Right hindlimb (tissue), 1 donor: ENCODE measurements around the gene SKI.
"Not testable (repeated sequence)": the region's sequence is repeated elsewhere in the genome, so short reads cannot be mapped to it uniquely, and the experiment has no call there.

Source experiments
- DNase-seq: peaks from one replicate; pipeline ENCODE4 v3.0.0-alpha.2; 2018

SKI gene

DNA sequence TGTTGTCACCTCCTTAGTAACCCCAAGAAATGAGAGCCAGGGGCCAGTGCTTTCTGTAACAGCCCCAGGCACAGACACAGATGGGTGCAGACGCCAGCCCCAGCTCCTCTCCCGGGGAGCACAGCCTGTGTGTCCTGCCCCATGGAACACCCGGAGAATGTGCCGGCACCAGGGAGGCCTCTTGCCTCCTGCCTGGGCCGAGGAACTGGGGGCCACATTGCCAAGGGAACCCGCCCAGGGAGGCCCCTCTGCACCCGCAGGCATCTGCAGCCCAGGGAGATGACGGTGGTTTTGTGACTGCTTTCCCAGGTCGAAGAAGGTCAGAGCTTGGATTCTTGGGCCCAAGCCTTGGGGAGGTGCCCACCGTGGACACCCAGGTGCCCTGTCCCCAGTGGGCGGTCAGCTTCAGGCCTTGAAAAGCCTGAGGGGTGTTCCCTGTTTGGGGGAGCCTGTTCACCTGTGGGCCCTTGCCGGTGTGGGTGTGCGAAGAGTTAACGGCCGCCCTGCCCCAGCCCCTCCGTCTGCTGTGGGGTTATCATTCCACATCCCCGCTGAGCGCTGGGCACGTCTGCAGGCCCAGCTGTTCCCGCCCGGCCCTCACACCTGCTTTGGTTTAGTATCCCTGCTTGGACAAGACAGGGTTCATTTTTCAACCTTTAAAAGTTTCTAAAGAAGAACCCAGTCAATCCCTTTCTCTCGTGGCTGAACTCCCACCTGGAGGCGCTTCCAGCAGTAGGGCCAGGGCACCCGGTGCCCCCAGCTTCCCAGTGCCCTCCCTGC is 100.7 kb downstream of the SKI start:
- DNase-seq, result no peak

DNA sequence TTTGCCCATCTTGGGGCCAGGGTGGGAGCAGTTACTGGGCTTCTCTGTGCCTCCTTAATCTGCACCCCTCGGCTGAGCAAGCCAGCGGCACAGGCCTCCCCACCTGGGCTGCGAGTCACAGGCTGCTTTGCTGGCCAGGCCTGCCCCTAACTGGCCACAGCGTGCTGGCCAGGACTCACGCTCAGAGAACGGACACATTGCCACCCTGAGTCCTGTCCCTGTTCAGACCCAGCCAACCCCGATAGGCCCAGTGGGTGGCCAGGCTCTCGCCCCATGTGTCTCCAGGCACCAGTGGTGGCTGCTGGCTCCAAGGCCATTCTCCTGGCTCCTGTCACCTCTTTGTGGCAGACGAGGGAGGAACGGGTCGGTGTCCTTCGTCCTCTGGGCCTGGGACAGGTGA is 101.9 kb downstream of the SKI start:
- DNase-seq, result no peak

DNA sequence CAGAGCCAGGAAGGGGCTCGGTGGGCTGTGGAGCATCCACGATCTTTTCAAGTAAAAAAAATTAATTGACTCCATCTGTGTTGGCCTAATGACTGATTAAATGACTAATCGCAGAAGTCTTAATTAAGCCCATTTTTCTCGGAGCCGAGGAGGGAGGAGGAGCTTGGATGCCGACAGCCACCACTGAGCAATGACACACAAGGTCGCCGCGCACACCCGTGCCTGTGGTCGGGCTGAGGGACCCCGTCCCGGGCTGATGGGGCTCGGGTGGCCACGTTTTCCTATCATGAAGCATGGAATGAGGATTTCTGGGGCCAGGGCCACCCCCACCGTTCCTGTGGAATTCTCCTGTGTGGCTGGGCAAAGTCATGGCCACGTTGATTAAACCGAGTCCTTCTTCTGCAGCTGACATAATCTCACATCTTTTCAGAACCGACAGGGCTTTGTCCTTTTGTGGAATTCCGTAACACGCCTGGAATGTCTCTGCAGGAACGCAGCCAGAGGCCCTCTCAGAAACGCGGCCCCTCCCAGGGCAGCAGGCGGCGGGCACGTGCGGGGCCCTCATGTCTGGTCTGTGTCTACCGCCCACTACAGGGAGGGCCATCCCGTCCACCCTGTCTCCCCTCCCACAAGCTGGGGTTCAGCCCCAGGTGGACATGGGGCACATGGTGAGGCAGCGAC is 102.5 kb downstream of the SKI start:
- peak; percentile 92 for DNase-seq

DNA sequence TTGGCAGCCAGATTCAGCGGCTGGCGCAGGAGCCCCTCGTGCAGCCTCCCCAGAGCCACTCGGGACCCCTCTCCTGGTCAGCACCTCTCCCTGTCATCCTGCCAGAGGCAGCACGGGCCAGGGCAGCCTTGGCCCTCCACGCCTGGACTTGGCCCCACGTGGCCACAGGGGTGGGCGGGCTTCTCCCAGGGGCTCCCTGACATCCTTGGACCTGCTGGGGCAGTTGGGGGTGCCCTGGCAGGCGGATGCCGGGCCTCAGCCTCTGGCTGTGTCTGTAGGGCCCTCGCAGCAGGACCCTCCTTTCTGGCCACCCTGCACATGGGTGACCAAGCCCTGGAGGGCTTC is 103.1 kb downstream of the SKI start:
- peak; percentile 47 for DNase-seq

DNA sequence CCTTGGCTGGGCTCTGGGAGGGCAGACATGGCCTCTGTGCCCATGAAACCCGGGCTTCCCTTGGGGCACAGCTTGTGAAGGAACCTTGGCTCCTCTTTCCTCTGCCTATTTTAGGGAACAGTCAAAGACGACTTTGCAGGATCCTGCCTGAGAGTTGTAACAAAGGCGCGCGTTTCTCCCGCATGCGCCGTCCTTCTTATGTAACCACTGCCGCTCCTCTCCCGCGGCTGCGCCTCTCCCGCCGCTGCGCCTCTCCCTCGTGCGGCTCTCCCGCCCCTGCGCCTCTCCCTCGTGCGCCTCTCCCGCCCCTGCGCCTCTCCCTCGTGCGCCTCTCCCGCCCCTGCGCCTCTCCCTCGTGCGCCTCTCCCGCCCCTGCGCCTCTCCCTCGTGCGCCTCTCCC is 103.5 kb downstream of the SKI start:
- DNase-seq, result not testable (repeated sequence)

DNA sequence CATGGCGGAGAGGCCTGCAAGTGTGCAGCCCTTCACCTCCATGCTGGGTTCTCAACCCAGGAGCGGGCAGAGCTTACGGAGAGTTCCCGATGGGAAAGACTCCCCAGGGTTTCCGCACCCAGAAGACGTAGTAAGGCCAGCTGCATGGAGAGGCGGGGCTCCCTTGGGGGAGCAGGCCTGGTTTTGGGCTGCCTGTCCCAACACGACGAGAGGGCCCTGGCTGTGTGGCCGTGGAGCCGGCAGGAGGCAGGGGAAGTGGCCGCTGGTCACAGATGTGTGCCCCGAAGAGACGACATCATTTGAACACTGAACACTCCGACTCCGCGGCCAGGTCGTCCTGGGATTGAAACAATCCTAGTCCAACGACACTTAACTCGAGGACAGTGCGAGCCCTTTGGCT is 106.2 kb downstream of the SKI start:
- no peak for DNase-seq

DNA sequence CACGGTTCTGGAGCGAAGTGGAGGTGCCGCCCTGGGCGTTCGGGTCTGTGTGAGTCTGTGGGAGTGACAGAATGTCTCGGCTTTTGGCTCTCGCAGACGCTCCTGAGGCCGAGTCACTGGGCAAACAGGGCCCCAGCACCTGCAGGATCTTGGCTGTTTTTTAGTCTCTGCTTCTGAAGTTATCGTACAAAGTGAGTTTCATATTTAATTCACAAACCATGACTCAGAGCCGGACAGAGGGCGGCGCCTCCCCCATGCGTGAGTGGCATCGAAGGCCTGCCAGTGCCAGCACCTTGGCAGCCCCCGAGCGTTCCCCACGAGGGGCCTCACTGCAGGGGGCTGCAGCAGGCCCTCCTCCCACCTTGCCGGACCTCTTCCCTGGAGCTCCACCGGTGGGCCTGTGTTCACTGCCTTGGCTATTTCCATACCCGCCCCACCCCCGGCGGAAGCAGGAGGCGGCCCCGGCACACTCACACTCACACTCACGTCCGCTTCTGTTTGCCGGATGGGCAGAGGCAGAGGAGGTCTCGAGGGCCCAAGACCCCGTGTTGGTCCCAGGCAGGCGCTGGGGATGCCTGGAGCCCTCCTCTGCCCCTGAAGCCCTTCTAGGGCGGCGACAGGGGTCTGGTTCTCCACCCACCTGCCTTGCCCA is 106.9 kb downstream of the SKI start:
- peak; percentile 46 for DNase-seq

DNA sequence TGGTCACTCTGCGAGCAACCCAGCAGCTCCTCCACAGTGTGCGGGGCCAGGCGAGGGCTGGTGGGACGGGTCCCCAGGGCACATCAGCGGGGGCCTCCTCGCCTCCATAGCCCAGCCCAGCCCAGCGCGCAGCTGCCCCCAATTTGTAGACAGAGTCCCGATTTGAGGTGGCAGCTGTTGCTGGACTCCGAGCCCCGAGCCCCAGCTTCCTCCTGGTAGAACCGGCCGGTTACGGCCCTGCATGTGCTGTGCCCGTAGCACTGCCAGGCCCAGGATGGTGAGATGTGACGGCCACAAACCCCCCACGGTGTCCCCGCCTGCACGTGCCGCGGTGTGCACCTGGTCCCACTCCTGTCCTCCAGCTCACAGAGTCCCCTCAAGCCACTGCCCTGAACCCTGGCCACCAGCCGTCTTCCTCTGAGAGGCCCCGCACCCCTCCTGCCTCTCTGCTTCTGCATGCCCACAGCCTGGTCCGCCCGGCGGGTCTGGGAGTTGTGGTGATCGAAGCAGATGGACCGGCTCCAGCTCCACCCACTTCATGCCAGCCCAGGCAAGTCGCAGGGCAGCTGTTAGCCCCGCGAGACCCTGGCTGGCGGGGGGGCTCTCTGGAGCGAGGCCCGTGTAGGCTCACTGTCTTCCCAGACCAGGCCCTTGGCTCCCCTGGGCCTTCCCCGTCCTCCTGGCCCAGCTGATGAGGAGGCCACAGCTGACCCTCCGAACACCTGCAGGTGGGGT is 107.8 kb downstream of the SKI start:
- peak; percentile 63 for DNase-seq

DNA sequence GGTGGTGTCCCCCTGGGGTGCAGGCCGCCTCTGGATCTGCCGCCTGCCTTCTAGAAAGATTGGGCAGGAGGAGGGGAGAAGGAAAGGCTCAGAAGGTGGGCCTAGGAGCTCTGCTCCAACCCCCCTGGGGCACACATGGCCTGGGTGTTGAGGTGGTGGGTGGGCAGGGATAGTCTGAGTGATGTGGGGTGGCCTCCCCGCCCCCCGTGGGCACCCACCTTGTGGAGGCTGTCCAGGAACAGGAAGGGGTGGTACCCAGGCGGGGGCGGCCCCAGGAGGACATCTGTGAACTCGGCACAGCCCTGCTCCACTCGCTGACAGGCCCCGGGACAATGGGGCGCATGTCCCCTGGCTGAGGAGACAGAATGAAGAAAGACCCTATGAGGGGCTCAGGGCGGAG is 108.4 kb downstream of the SKI start:
- no peak for DNase-seq

DNA sequence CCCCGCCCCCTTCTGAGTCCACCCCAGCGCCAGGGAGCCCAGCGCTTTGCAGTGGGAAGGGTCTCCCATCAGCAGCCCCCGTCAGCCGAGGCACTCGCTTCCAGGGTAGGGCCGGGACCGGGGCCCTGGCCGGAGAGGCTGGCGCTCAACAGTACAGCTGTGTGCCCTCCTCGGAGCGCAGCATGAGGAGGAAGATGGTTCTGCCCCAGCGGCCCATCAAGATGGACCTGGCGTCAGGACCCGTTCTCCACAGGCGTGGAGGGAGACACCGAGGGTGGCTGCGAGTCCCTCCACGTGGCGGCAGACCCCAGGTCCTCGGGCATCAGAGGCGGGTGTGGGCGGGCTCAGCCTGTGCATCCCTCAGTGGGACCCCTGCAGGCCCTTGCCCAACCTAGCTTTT is 109.0 kb downstream of the SKI start:
- DNase-seq, result no peak

DNA sequence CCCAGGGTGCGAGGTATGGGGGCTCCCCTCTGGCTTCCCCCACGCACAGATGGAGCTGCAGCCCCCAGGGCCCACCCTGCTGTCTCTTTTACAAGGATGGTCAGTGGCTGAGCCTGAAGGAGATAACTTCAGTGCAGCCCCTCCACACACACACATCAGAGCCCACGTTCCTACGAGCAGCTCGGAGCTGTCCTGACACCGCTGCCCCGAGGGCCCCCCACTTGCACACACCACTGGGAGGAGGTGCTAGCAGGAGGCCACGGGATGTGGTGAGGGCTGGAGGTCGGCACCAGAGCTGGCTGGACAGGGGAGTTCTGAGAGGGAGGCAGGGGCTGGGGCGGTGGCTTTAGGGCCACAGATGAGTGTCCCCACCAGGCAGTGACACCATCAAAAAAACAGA is 109.4 kb downstream of the SKI start:
- no peak for DNase-seq

DNA sequence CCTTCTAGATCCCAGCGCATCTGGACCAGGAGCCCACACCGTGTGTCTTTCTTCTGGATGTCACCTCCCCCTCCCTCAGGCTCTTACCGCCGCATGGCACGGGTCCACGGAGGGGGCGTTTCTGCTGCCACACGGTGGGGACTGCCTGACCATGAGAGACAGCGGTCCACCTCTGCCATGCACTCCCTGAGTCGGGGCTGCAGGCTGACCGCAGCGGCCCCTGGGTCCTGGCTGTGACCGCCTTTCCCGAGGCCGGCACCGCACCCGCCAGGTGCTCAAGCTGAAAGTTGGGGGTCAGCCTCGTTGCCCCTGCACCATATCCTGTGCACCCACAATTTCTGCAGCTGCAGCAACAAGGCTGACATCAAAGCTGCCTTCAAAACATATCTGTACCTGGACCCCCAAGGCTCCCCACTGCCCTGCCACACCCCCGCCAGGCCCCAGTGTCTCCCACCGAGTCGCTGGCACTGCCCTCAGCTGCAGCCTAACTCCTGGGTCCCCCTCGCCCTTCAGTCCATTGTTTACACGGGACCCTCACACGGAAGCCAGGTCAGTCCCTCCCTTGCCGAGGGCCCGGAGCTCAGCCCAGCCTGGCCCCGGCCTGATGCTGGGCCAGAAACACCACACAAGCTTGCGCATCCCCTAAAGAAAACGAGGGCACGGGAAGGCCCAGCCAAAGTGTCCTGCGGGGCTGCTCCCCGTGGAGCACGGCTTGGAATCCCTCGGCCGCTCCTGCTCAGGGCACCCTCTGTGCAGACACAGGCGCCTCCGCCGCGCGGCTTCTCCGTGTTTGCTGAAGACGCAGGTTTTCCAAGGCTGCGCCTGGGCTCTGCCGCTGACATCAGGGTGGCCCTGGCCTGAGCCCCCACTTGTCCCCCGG is 111.3 kb downstream of the SKI start:
- no peak for DNase-seq

DNA sequence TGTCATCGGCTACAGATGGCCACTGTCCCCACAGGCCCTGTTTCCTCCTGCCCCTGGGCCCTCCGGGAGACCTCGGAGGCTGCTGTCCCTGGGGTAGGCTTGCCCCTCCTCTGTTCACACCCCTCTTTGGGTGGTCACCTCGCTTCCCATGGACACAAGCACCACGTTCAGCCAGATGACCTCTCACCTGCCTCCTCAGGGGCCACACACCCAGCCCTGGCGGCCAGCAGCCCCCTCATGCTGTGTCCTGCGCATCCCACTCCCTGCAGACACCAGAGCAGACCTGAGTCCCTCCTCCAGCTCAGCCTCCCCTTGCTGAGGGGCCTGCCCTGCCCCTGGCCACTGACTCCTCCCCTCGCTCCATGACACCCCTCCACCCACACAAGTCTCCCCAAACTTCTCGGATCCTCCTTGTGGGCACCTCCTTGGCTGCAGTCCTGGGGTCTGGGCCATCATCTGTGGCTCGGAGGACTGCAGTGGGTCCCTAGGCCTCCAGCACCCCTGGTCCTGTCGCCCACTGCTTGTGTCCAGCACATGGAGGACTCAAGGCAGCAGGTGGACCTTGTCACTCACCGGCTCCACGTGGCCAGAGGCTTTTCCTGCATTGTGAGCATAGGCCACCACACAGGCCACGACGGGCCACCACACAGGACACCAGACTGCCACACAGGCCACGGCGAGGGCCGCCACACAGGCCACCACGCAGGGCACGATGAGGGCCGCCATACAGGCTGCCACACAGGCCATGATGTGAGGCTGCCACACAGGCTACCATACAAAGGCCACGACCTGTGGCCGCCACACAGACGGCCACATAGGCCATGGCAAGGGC is 112.2 kb downstream of the SKI start:
- no peak for DNase-seq

DNA sequence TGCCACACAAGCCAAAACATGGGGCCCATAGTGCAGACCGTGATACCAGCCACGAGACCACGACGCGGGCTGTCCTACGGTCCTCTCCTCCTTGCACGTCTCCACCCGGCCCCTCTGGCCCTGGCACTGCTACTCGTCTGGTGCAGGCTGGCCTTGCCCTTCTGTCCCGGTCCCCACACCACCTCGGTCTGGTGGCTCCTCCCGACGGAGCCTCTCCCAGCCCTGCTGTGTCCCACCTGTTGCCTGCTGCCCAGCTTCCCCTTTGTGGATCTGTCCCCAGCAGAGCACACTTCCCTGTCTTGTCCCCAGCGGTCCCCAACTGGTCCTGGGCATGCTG is 112.8 kb downstream of the SKI start:
- DNase-seq, result no peak

DNA sequence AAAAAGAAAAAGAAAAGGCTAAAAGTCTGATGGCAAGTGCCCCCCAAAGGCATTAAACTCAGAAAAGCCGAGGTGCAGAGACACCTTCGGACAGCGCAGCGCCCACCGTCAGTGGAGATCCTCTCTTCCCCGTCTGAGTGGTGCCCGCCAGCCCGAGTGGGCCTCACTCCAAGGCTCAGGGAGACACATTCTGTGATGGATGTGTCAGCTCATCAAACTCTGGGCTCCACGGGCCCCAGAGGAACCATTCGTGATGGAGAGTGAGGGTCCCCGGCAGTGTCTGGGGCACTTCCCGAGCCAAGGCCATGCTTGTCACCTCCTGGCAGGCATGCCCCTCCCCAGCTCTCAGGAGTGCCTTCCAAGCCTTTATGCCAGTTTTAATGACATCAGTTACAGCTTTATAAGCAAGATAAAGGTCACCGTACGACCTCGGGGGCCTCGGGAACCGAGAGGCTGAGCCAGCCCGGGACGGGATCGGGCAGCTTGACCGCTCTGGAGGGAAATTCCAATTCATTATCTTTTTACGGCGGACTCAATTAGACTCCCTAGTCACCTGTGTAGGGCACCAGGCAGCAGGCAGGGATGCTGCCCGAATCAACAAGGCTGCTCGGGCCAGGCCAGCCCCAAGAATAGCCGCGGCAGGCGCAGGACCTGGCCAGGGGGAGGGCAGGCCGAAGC is 113.7 kb downstream of the SKI start:
- no peak for DNase-seq

DNA sequence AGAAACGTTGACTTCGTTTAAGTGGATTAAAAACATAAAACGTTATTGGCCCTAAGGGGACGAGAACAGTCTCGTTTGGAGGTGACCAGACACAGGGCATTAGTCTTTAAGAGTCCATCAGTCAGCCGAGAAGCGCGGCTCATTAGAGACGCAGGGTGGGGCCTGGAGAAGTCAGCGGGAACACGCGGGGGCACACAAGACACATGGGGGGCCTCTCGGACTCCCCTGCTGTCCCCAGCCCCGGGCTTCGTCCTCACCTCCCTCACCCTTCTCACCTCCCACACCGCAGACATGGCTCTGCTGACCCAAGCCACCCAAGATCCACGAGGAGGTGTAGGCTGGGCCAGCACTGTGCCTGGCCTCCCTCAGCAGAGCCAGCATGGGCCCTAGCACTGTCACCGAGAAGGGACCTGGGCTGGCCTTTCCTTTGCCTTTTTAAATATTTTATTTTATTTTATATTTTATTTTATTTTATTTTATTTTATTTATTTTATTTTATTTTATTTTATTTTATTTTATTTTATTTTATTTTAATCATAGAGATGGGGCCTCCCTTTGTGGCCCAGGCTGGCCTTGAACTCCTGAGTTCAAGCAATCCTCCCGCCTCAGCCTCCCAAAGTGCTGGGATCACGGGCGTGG is 114.4 kb downstream of the SKI start:
- DNase-seq, result no peak

DNA sequence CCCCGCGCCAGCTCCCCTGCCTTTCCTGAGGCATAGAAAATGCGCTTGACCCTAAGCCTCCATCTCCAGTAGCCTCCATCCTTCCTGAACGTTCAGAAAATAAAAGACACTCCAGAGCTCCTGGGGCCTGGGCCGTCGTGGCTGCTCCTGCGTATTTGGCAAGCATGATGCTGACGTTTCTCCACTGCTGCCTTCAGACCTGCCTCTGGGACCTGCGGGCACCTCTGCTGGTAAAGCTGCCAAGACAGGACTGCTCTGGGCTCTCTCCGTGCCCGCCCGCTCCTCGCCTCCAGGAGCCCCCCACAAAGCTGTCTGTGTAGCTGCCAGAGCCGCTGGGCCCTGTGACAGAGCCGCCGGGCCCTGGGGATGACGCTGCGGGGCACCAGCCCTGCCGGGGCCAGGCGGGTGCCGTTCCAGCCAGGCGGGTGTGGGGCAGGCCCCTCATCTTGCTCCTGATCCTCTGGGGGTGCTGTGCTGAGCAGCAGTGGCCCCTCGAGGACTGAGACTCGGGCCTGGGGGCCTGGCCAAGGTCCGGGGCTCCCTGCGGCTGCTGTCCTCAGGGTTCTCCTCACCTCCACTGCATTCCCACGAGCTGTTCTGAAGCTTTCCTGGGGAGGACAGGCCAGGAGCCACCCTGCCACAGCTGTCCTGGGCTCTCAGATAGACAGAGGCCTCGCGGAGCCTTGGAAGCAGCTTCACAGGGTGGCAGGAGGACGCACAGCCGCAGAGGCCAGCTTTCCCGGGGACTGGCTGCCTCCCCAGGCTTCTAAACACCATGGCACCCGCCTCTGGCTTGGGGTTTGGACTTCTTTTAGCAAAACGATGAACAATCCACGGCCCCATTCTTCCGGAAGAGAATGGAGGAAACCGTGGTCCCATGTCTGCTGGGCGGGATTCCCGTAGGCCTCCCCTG is 115.2 kb downstream of the SKI start:
- DNase-seq, result no peak

DNA sequence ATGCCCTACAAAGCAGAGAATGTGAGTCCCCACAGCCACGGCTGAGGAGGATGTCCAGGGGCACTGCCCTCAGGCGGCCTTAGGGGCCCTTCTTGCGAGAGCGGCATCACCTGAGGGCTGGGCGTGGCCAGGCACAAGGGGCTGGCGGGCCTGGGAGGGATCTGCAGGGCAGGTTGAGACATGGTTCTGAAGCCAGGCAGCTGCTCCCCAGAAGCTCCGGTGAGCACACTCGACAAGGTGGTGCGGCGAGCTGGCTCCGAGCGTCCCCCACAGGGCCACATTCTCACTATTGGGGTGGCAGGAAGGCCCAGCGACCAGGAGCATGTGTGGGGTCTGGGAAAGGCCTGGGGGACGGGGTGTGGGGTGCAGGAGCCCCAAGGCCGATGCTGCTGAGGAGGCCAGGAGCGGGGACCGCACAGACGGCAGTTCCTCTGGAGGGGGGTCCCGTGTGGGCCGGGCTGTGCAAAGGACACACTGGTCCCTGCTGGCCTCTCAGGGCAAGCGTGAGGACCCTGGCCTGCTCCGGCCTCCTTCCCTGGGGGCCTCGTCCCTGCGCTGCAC is 116.1 kb downstream of the SKI start:
- no peak for DNase-seq

DNA sequence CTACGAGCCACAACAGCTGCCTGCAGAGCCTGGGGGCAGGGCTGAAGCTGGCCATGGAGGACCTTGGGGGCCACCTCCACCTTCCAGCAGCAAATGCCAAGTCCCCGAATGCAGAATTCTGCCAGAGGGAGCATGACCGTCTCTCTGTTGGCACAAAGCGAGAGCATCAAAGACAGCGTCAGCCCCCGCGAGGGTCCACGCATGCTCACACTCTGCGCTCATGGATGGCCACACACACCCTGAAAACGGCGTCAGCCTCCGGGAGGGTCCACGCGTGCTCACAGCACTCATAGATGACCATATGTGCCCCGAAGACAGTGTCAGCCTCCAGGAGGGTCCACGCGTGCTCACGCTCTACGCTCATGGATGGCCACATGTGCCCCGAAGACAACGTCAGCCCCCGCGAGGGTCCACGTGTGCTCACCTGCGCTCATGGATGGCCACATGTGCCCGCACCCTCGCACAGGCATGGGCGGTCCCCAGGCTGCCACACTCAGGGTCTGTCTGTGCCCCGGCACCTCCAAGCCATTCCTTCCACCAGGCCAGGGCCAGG is 116.7 kb downstream of the SKI start:
- DNase-seq, result no peak
